ENCODE data around the gene CNGB1.

The CNGB1 gene

DNA sequence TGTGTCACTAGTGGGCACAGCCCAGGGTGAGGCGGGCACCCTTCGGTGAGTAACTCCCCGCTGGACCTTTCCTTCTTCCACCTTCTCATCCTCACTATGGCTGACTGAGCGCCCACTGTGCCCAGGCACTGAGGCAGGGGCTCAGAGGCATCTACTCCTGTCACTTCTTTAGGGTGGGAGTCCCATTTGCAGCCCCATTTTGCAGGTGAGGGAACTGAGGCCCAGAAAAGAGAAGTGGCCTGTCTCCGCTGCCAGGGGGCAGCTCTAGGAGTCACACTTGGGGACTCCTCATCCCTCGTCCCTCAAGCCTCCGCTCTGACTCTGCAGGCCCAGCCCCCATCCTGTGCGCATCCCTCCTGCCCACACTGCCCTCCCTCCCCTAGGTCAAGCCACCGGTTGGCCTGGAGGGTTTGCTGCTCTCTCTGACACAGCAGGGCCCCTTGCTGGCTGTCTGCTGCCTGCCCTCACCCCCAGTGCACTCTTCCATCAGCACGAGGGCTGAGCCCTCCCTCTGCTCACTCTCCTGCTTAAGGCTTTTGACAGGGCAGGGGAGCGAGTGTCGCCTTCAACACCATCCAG, 62.4 kb downstream of the CNGB1 start:
- Histone ChIP-seq H3K9ac (ENCODE audit: low read depth, low read length) (no peak overlapping the region), H3K9me3 (replicated peaks; ENCODE audit: low read length) (no peaks in the 10 kb centered on the region), H3K27me3 (ENCODE audit: control insufficient read depth, insufficient read depth, low read length) (peaks cover 63% of the 10 kb centered on the region), H3K4me1 (ENCODE audit: control insufficient read depth, insufficient read depth, low read length) (peaks cover 6% of the 10 kb centered on the region), H3K4me3 (ENCODE audit: low read length) (no peak overlapping the region), H3K36me3 (ENCODE audit: insufficient read depth, low read length) (no peaks in the 10 kb centered on the region), H3K4me2 (ENCODE audit: low read length) (no peak overlapping the region)

DNA sequence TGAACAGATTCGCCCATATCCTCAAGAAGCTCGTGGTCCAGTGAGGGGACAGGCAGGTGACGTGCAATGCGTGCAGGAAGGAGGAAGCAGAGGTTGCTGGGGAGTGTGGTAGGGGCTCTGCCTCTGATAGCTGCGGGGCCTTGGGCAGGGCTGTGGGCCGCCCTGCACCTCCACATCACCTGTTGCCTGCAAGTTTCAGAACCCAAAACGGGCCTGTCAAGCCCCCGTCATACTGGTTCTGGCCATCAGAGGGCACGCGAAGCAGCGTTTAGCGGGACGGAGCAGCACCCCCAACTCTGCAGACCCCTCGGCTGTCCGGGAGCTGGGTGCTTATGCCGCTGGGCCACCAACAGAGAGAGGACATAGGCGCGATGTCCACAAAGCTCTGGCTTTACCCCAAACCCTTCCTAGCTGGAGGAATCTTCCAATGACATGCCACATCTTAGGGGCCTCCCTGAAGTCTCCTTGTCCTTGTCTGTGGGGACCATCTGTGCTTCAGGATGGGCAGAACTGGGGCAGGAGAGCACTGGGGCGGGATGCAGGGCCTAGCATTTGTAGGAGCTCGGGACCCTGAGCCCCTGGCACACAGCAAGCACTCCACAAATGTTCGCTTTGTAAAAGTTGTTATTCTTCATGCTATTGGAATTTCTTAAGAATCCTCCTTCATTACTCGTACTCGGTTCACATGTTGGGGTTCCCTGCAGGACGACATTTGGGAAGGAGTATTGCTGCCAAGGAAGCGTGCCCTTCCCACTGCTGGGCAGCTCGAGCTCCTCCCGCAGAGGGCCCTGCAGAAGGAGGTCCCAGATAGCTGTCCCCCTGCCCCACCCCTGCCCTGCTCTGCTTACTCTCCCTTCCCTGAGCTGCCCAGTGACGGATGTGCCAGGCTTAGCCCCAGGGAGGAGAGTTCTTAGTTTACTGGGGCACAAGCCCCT, 64.3 kb downstream of the CNGB1 start:
- Histone ChIP-seq H3K4me2 (ENCODE audit: low read length) (peak overlapping the region; percentile 45), H3K9ac (ENCODE audit: low read depth, low read length) (no peak overlapping the region), H3K27me3 (ENCODE audit: control insufficient read depth, insufficient read depth, low read length) (peaks cover 51% of the 10 kb centered on the region), H3K36me3 (ENCODE audit: insufficient read depth, low read length) (no peaks in the 10 kb centered on the region), H3K4me3 (ENCODE audit: low read length) (no peak overlapping the region), H3K9me3 (replicated peaks; ENCODE audit: low read length) (no peaks in the 10 kb centered on the region), H3K4me1 (ENCODE audit: control insufficient read depth, insufficient read depth, low read length) (peaks cover 6% of the 10 kb centered on the region)

DNA sequence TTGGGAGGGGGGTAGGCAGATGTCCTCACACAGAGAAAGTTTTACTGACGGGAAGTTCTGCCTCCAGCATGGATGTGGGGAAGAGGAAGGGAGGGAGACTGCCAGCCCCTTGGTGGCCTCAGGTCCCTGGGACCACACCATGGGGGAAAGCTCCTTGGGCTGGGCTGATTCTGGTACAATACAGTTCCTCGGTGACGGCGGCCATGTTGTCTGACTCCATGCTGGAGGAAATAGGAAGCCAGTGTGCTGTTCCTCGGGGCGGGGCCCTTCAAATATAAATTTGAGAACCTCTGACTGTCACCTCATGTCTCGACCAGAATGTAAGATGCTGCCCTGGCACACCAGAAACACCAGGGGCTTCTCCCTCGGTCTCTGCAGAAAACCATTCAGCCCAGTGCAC, 66.8 kb downstream of the CNGB1 start:
- H3K4me1 ChIP-seq (ENCODE audit: control insufficient read depth, insufficient read depth, low read length) = peaks cover 6% of the 10 kb centered on the region
- peaks cover 56% of the 10 kb centered on the region for H3K27me3 ChIP-seq (ENCODE audit: control insufficient read depth, insufficient read depth, low read length)
- H3K4me3 ChIP-seq (ENCODE audit: low read length) = no peak overlapping the region
- H3K9me3 ChIP-seq (replicated peaks; ENCODE audit: low read length) = no peaks in the 10 kb centered on the region
- no peak overlapping the region for H3K4me2 ChIP-seq (ENCODE audit: low read length)
- H3K9ac ChIP-seq (ENCODE audit: low read depth, low read length) = no peak overlapping the region
- no peaks in the 10 kb centered on the region for H3K36me3 ChIP-seq (ENCODE audit: insufficient read depth, low read length)

DNA sequence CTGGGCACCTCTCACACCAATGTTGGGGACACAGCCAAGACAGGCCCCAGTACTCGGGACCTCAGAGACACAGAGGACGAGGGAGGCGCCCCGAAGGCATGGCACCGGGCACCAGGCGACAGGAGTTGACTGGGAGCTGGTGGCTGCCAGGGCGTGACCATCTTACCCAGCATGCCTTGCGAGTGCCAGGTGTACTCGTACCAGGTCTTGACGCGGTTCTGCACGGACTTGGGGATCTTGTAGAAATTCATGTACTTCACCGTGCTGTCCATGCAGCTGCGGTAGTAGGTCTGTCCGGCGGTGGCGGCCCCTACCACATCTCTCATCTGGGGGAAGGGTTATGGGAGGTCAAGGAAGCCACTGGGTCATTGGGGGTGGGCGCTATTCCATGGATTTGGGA, 67.3 kb downstream of the CNGB1 start:
- Histone ChIP-seq H3K36me3 (ENCODE audit: insufficient read depth, low read length) (no peaks in the 10 kb centered on the region), H3K9me3 (replicated peaks; ENCODE audit: low read length) (no peaks in the 10 kb centered on the region), H3K4me3 (ENCODE audit: low read length) (no peak overlapping the region), H3K9ac (ENCODE audit: low read depth, low read length) (no peak overlapping the region), H3K4me2 (ENCODE audit: low read length) (no peak overlapping the region), H3K27me3 (ENCODE audit: control insufficient read depth, insufficient read depth, low read length) (peaks cover 58% of the 10 kb centered on the region), H3K4me1 (ENCODE audit: control insufficient read depth, insufficient read depth, low read length) (peaks cover 6% of the 10 kb centered on the region)

DNA sequence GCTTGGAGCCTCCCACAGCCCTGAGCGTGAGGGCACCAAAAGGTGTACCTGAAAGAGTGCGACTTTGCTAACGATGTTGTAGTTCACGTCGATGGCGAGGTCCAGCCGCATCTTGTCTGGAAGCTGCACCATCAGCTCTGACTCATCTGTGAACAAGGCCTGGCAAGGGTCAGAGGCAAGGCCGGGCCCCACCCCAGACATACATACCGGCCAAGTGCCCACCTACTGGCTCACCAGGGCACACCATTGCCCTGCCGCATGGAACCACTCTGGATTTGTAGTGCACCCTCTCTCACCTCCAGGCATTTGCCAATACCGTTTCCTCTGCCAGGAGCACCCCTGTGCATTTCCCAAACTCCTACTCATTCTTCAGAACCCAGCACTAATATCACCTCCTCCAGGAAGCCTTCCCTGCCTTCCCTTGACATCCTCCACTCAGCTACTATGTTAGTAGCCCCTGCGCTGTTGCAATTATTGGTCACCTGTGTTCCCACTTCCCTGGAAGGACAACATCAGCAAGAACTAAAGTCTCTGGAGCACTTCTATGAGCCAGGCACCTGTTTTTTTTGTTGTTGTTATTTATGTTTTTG, 69.4 kb downstream of the CNGB1 start:
- H3K9ac ChIP-seq (ENCODE audit: low read depth, low read length) = no peak overlapping the region
- peaks cover 54% of the 10 kb centered on the region for H3K27me3 ChIP-seq (ENCODE audit: control insufficient read depth, insufficient read depth, low read length)
- H3K4me2 ChIP-seq (ENCODE audit: low read length) = no peak overlapping the region
- no peak overlapping the region for H3K4me3 ChIP-seq (ENCODE audit: low read length)
- no peaks in the 10 kb centered on the region for H3K36me3 ChIP-seq (ENCODE audit: insufficient read depth, low read length)
- H3K9me3 ChIP-seq (replicated peaks; ENCODE audit: low read length) = no peaks in the 10 kb centered on the region
- H3K4me1 ChIP-seq (ENCODE audit: control insufficient read depth, insufficient read depth, low read length) = peaks cover 3% of the 10 kb centered on the region

DNA sequence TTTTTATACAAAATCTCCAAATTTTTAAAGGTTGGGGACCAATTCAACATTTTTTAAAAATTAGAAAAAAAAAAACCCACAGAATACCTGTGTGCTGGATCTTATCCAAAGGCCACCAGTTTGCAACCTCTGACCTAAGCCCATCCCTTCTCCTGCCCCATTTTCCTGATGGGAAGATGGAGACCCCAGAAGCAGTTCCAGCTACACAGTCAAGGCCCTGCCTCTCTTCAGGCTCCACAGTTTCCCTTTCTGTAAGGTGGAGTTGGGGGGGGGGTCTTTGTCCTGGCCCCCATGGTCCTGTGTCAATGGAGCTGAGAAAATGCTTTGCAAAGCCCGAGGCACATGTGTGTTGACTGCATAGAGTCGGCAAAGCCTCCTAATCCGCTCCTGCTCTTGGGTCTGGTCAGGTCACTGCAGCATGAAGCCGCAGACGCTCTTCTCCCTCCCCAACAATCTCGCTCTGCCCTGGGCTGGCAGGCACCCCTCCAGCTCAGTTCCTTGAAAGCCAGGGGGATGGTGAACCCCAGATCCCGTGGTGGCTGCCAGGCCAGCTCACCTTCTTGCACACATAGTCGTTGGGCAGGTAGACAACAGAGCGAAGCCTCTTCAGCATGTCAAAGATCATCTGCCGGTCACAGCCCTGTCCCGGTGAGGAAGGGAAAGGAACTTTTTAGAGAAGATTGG, 70.0 kb downstream of the CNGB1 start:
- Histone ChIP-seq H3K4me2 (ENCODE audit: low read length) (no peak overlapping the region), H3K27me3 (ENCODE audit: control insufficient read depth, insufficient read depth, low read length) (peaks cover 47% of the 10 kb centered on the region), H3K4me3 (ENCODE audit: low read length) (no peak overlapping the region), H3K4me1 (ENCODE audit: control insufficient read depth, insufficient read depth, low read length) (no peaks in the 10 kb centered on the region), H3K36me3 (ENCODE audit: insufficient read depth, low read length) (no peaks in the 10 kb centered on the region), H3K9me3 (replicated peaks; ENCODE audit: low read length) (no peaks in the 10 kb centered on the region), H3K9ac (ENCODE audit: low read depth, low read length) (no peak overlapping the region)

DNA sequence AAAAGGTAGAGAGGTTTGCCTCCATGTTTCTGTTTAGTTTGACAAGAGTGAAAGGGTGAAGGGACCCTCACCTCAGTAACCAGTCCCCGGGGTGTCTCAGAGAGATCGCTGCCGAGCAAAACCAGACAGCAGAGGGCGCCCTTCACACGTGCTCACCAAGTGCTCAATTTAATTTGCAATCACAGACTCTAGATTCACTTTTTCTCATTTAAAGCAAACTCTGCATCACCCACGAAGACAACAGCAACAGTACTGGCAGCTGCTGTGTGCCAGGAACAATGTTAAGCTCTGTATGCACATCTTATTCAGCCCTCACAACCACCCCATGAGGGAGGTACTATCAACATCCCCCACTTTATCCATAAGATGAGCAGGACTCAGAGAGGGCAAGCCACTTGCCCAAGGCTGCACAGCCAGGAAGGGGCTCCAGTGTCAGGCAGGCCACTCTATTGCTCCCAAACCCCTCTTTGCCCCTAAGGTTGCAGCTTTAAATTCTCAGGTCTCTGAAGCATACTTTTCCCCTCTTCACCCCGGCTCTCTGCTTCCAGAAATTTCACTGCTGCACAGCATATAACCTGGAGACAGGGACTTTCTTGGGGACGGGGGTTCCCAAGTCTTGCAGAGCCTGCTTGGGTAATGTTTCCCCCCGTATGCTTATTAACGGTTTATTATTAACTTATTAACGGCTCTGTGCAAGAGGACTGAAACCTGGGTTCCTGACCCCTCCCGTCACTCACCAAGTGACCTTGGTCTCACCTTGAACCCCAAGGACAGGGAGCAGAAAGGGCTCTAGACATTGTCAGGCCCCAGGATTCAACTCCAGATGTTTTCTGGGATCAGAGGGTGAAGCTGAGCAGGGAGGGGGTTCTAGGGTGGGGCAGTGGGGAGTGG, 70.9 kb downstream of the CNGB1 start:
- Histone ChIP-seq H3K9ac (ENCODE audit: low read depth, low read length) (no peak overlapping the region), H3K4me1 (ENCODE audit: control insufficient read depth, insufficient read depth, low read length) (no peaks in the 10 kb centered on the region), H3K4me3 (ENCODE audit: low read length) (no peak overlapping the region), H3K4me2 (ENCODE audit: low read length) (no peak overlapping the region), H3K9me3 (replicated peaks; ENCODE audit: low read length) (no peaks in the 10 kb centered on the region), H3K36me3 (ENCODE audit: insufficient read depth, low read length) (no peaks in the 10 kb centered on the region), H3K27me3 (ENCODE audit: control insufficient read depth, insufficient read depth, low read length) (peaks cover 38% of the 10 kb centered on the region)

DNA sequence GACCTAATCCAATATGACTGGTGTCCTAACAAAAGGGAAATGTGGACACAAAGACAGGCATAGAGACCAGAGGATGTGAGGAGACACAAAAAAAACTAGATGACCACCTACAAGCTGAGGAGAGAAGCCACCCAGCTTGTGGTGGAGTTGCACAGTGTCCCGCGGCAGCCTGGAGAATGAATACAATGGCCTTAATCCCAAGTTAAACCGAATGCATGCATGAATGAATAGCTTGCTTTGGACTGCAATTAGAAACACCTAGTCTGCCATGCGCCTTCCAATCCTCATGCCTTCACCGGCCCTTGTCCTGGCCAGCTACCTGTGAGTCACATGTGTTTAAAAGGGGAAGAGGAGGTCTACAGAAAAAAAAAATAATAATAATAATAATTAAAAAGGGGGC, 72.0 kb downstream of the CNGB1 start:
- peaks cover 6% of the 10 kb centered on the region for H3K4me1 ChIP-seq (ENCODE audit: control insufficient read depth, insufficient read depth, low read length)
- no peaks in the 10 kb centered on the region for H3K36me3 ChIP-seq (ENCODE audit: insufficient read depth, low read length)
- H3K4me2 ChIP-seq (ENCODE audit: low read length) = no peak overlapping the region
- H3K9ac ChIP-seq (ENCODE audit: low read depth, low read length) = no peak overlapping the region
- peaks cover 28% of the 10 kb centered on the region for H3K27me3 ChIP-seq (ENCODE audit: control insufficient read depth, insufficient read depth, low read length)
- no peak overlapping the region for H3K4me3 ChIP-seq (ENCODE audit: low read length)
- H3K9me3 ChIP-seq (replicated peaks; ENCODE audit: low read length) = no peaks in the 10 kb centered on the region

DNA sequence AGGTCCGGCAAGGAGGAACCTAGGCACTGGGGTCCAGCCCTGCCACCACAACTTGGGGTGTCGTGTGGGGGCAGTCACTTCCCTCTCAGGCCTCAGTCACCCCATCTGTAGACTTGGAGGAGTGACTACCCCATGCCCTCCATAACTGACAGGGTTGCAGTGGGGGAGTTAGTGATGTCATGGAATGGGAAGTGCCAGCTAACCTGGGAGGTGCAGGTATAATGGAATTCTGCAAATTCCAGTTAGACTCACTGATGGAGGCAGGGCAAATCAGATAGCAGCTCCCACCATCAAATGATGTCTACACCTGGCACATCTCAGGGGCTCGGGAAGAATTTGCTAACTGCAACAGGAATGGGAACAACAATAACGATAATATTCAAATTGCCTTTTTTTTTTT, 72.9 kb downstream of the CNGB1 start:
- no peak overlapping the region for H3K4me2 ChIP-seq (ENCODE audit: low read length)
- H3K9ac ChIP-seq (ENCODE audit: low read depth, low read length) = no peak overlapping the region
- H3K36me3 ChIP-seq (ENCODE audit: insufficient read depth, low read length) = no peaks in the 10 kb centered on the region
- H3K4me1 ChIP-seq (ENCODE audit: control insufficient read depth, insufficient read depth, low read length) = peaks cover 14% of the 10 kb centered on the region
- no peak overlapping the region for H3K4me3 ChIP-seq (ENCODE audit: low read length)
- peaks cover 23% of the 10 kb centered on the region for H3K27me3 ChIP-seq (ENCODE audit: control insufficient read depth, insufficient read depth, low read length)
- no peaks in the 10 kb centered on the region for H3K9me3 ChIP-seq (replicated peaks; ENCODE audit: low read length)

DNA sequence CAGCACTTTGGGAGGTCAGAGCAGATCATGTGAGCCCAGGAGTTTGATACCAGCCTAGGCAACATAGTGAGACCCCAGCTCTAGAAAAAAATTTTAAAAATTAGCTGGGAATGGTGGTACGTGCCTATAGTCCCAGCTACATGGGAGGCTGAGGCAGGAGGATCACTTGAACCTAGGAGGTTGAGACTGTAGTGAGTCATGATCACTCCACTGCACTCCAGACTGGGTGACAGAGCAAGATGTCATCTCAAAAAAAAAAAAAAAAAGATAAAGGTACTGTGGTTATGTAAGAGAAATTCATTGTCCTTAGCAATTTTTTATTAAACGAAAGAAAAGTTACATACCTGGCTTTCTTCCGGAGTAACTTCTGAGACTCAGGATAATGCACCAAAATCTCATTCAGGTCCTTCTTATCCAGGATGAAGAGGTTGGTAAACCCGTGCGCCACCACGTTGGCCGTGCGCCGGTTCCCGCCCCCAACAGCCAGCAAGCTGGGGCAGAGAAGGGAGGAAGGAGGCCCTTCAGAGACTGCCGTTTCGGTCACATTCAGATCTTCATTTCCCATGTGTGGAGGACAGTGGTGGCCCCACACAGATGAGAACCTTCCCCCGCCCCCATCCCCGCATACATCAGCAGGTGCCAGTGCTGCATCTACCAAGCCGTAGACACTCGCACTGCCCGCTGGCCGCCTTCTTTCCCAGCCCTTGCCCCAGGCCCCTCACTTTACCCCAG, 73.7 kb downstream of the CNGB1 start:
- H3K27me3 ChIP-seq (ENCODE audit: control insufficient read depth, insufficient read depth, low read length) = peaks cover 23% of the 10 kb centered on the region

More for the DNA sequence above, 73.7 kb downstream of the CNGB1 start:
- Histone ChIP-seq H3K36me3 (ENCODE audit: insufficient read depth, low read length) (no peaks in the 10 kb centered on the region), H3K4me3 (ENCODE audit: low read length) (no peak overlapping the region), H3K9me3 (replicated peaks; ENCODE audit: low read length) (no peaks in the 10 kb centered on the region), H3K4me1 (ENCODE audit: control insufficient read depth, insufficient read depth, low read length) (peaks cover 22% of the 10 kb centered on the region), H3K4me2 (ENCODE audit: low read length) (no peak overlapping the region), H3K9ac (ENCODE audit: low read depth, low read length) (no peak overlapping the region)

Data from skeletal muscle satellite cell (primary cell).